D721Med (cell line): ENCODE measurements around the gene CCL24.
"Not testable (repeated sequence)": the region's sequence is repeated elsewhere in the genome, so short reads cannot be mapped to it uniquely, and the experiment has no call there.

Source experiments
- DNase-seq: peaks from one replicate; pipeline ENCODE4 v3.0.0; 2011; ENCODE audit warnings: low spot score; ENCODE audit not compliant: insufficient read length
- FAIRE-seq: peaks from 2 replicates; lab custom pipeline; 2011; peaks lifted over from hg19 to GRCh38; lab: Jason Lieb, UNC
- TF ChIP-seq, protein P1 (sequence below): IDR thresholded peaks from 2 replicates; pipeline ENCODE4 v1.5.1; 2012; ENCODE audit warnings: mild to moderate bottlenecking, control low read depth; ENCODE audit not compliant: insufficient read depth; ENCODE audit errors: missing control alignments

Gene CCL24

GRCh38 chr7:75813781-75814236 lies at the start of gene CCL24:
Gene CCL24 (minus strand): TSS chr7:75813806. CDS start chr7:75813715, 91 bp downstream.
- DNase-seq (no peak), FAIRE-seq (no peak)
- TF ChIP-seq, protein P1, sequence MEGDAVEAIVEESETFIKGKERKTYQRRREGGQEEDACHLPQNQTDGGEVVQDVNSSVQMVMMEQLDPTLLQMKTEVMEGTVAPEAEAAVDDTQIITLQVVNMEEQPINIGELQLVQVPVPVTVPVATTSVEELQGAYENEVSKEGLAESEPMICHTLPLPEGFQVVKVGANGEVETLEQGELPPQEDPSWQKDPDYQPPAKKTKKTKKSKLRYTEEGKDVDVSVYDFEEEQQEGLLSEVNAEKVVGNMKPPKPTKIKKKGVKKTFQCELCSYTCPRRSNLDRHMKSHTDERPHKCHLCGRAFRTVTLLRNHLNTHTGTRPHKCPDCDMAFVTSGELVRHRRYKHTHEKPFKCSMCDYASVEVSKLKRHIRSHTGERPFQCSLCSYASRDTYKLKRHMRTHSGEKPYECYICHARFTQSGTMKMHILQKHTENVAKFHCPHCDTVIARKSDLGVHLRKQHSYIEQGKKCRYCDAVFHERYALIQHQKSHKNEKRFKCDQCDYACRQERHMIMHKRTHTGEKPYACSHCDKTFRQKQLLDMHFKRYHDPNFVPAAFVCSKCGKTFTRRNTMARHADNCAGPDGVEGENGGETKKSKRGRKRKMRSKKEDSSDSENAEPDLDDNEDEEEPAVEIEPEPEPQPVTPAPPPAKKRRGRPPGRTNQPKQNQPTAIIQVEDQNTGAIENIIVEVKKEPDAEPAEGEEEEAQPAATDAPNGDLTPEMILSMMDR: no peak

GRCh38 chr7:75861636-75862035 lies 48.0 kb upstream of the CCL24 start:
- FAIRE-seq (no peak), DNase-seq (no peak)
- TF ChIP-seq, protein P1: no peak

DNA sequence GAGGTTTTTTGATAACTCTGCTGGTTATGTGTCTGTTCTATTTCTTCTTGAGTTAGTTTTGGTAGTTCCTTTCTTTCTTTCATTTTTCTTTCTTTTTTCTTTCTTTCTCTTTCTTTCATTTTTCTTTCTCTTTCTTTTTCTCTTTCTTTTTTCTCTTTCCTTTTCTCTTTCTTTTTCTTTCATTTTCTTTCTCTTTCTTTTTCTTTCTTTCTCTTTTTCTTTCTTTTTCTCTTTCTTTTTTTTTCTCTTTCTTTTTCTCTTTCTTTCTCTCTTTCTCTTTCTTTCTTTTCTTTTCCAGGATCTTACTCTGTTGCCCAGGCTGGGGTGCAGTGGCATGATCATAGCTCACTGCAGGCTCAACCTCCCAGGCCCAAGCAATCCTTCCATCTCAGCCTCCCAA lies 44.8 kb upstream of the CCL24 start:
- DNase-seq: no peak
- TF ChIP-seq, protein P1: no peak
- FAIRE-seq: no peak

- DNase-seq (no peak), FAIRE-seq (no peak)
- TF ChIP-seq, protein P1: no peak
Measured at GRCh38 chr7:75856536-75856935, 42.9 kb upstream of the CCL24 start.

DNA sequence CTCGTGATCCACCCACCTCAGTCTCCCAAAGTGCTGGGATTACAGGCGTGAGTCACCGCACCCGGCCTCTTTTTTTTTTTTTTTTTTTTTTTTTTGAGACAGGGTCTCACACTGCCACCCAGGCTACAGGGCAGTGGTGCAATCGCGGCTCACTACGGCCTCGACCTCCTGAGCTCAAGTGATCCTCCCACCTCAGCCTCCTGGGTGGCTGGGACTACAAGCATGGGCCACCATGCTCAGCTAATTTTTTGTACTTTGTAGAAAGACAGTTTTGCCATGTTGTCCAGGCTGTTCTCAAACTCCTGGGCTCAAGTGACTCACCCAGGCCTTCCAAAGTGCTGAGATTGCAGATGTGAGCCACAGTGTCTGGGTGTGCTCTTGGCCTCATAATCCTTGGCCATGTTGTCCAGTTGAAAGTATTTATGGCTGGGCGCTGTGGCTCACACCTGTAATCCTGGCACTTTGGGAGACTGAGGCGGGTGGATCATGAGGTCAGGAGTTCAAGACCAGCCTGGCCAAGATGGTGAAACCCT lies 41.3 kb upstream of the CCL24 start:
- not testable (repeated sequence) for DNase-seq, FAIRE-seq

DNA sequence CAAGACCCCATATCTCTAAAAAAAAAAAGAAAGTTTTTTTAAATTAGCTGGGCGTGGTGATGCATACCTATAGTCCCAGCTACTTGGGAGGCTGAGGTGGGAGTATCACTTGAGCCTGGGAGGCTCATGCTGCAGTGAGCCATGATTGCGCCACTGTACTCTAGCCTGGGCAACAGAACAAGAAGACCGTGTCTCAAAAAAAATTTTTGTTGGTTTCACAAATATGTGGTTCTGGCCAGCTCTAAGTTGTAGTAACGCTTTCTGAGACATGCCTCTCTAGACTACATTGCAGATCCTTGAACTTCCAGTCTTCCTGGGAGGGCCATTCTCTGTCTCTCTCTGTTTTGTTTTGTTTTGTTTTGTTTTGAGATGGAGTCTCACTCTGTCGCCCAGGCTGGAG lies 40.6 kb upstream of the CCL24 start:
- FAIRE-seq: no peak
- DNase-seq: no peak
- TF ChIP-seq, protein P1: no peak

GRCh38 chr7:75850235-75850634 lies 36.6 kb upstream of the CCL24 start:
- TF ChIP-seq, protein P1: no peak
- FAIRE-seq (no peak), DNase-seq (no peak)
